Measurements from ENCODE around the gene CAPZB. TPM values are rescaled to one million over a fixed set of nuclear protein-coding genes. Genes with fewer than 3 reads are reported as not detected.

Gene CAPZB
- total RNA-seq, 2 donors from 2014 or later = 291 to 399 TPM

DNA sequence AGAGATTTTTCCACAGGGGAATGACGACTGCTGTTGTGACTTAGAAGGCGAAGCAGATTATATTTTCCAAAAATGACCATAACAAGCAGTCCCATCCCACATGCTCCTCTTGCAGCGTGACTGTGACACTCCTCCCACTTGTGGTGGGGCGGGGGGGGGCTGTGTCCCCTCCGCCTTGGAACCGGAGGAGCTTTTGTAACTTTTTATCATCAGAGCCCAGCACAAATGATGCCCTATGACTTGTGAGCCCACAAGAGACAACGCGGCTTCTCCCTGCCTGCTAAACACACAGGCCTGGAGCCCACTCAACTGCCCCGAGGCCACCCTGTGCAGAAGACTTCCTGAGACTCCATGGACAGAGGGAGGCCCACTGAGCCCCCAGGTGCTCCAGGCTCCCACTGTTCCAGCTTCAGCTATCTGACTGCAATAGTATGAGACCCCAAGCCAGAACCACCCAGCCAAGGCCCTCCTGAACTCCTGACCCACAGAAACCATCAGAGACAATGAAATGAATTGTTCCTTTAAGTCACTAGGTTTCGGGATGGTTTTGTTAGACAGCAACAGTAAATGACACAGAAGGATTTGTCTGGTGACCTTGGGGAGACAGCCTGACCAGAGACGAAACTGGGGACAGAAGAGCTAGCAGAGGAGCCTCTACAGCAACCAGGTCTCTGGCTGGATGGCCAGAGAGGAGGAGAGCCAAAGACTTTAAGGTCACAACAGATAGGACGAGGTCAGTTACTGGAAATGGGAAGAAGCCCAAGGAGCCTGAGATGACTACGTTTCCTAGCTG, 58.8 kb downstream of the CAPZB start:
- peak; percentile 39 for ATAC-seq (replicated peaks)
- no peak overlapping the region for H3K4me3 Mint-ChIP-seq
- H3K27ac Mint-ChIP-seq = peak overlapping the region; percentile 66
- H3K9me3 Mint-ChIP-seq = no peaks in the 10 kb centered on the region
- no peaks in the 10 kb centered on the region for H3K27me3 Mint-ChIP-seq
- H3K4me1 Mint-ChIP-seq = peaks cover 69% of the 10 kb centered on the region
- peaks cover 46% of the 10 kb centered on the region for H3K36me3 Mint-ChIP-seq (ENCODE audit: low read depth)

DNA sequence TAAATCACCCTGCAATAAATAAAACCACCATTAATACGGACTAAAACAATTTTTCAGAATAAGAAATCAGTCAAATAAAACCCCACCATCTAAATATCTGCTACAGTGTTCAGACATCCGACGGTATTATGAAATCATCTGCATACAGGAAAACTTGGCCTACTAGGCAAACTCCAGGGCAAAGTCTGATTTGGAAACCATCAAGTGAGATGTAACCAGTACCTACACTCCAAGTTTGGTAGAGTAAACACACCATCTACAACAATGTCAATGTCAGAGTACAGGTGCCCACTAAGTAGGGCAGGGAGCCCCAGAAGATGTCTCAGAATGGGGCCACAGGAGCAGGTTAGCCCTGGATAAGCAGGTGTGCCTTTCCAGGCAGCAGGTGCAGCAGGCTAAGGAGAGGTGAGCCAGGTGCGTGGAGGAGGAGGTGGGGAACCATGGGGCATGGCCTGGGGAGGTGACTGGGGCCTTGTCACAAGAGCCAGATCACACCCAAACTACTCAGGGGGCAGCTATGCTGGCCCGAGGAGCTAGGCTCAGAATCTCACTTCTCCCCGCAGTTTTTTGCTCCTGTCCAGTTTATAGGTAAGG, 59.6 kb downstream of the CAPZB start:
- no peak overlapping the region for H3K4me3 Mint-ChIP-seq
- ATAC-seq (replicated peaks) = no peak
- H3K27ac Mint-ChIP-seq = peak overlapping the region; percentile 66
- no peaks in the 10 kb centered on the region for H3K9me3 Mint-ChIP-seq
- peaks cover 45% of the 10 kb centered on the region for H3K36me3 Mint-ChIP-seq (ENCODE audit: low read depth)
- no peaks in the 10 kb centered on the region for H3K27me3 Mint-ChIP-seq
- peaks cover 74% of the 10 kb centered on the region for H3K4me1 Mint-ChIP-seq

DNA sequence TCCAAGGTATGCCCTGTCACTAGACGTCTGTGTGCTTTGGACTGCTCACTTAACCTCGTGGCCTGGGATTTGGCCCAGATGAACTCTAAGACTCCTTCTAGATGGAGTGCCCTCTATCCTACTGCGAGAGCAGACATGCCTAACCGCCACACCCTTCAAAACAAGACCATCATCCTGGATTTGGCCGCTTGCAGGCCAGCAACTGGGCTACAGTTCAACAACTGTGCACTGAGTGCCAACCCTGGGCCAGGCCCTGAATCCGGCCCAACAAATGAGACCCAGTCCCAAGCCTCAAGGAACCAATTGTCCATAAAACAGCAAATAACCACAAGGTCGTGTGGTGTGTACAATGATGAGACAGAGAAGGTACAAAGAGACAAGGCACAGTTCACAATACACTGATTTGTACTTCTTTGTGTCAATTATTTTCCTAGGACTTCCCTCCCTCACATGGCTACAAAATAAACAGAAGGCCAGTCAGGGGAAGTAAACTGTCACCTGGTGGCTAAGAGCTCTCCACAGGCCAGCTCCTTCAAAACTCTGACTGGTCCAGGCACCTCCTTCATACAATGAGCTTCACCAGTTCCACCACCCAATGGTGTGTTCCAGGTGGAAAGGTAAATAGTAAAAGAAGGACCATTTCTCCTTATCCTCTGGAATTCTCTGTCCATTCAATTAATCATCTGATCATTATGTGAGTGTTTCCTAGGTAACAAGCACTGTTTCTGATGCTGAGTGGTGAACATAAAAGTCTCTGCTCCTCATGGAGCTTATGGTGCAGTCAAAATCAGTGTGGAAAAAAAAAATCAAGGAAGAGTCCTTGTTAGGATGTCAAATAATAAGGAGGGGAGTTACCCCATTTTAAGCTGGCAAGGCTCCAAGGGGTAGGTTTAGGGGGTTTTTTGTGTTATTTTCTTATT, 60.4 kb downstream of the CAPZB start:
- Mint-ChIP-seq H3K36me3 (ENCODE audit: low read depth) (peaks cover 37% of the 10 kb centered on the region), H3K27ac (peak overlapping the region; percentile 66), H3K9me3 (no peaks in the 10 kb centered on the region), H3K4me1 (peaks cover 66% of the 10 kb centered on the region), H3K27me3 (no peaks in the 10 kb centered on the region), H3K4me3 (no peak overlapping the region)
- ATAC-seq (replicated peaks) = no peak

DNA sequence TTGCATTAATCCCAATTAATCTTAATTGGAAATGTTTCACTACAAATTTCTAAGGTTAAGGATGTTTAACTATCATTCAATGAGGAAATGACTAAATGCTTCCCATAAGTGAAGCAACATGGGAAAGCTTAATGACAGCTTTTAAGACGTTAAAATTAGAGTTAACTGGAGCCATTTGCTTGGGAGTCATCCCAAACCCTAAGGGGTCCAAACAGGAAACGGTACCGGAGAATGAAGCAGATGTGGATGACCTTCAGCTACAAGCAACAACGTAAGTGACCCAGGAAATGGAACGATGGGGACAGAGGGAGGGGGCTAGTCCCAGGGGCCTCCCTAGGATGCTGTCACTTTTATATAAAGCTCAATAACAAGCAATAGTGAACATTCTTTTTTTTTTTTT, 62.2 kb downstream of the CAPZB start:
- Mint-ChIP-seq H3K27me3 (no peaks in the 10 kb centered on the region), H3K9me3 (no peaks in the 10 kb centered on the region), H3K4me3 (no peak overlapping the region), H3K27ac (peak overlapping the region; percentile 44), H3K4me1 (peaks cover 59% of the 10 kb centered on the region), H3K36me3 (ENCODE audit: low read depth) (peaks cover 40% of the 10 kb centered on the region)
- ATAC-seq (replicated peaks) = no peak

DNA sequence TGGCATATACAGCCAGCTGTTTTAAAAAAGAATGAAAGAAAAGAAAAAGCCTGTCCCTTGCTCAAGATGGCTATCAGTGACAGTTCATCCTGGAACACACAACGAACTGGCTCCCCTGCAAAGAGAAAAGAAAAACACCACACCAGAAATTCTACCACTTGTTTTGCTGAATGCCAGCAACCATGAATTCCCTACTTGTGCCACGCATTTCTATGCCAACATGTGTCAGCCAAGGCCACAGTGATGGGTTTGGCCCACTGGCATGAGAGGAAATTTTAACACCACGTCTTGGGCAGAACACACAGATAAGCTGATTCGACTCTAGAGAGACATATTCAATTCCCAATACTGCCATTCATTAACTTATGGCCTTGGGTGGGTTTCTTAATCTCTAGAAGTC, 64.0 kb downstream of the CAPZB start:
- no peaks in the 10 kb centered on the region for H3K9me3 Mint-ChIP-seq
- H3K27ac Mint-ChIP-seq = peak overlapping the region; percentile 44
- H3K4me1 Mint-ChIP-seq = peaks cover 63% of the 10 kb centered on the region
- ATAC-seq (replicated peaks) = no peak
- no peak overlapping the region for H3K4me3 Mint-ChIP-seq
- H3K36me3 Mint-ChIP-seq (ENCODE audit: low read depth) = peaks cover 46% of the 10 kb centered on the region
- no peaks in the 10 kb centered on the region for H3K27me3 Mint-ChIP-seq

DNA sequence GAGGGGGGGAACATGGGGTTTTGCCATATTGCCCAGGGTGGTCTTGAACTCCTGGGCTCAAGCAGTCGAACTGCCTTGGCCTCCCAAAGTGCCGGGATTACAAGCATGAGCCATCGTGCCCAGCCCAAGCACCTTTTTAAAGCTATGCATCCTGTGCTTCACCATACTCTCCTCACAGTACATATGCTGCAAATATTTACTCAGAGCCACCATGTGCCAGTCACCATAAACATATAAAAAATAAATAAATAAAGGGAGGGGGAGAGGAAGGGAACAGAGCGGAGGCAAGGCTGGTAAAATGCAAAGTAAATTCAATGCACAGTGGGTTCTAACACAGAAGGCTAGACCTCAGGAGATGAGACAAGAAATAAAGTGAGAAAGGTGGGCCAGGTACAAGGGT, 64.7 kb downstream of the CAPZB start:
- no peak for ATAC-seq (replicated peaks)
- Mint-ChIP-seq H3K4me1 (peaks cover 59% of the 10 kb centered on the region), H3K27me3 (no peaks in the 10 kb centered on the region), H3K4me3 (no peak overlapping the region), H3K9me3 (no peaks in the 10 kb centered on the region), H3K27ac (peak overlapping the region; percentile 44), H3K36me3 (ENCODE audit: low read depth) (peaks cover 48% of the 10 kb centered on the region)

DNA sequence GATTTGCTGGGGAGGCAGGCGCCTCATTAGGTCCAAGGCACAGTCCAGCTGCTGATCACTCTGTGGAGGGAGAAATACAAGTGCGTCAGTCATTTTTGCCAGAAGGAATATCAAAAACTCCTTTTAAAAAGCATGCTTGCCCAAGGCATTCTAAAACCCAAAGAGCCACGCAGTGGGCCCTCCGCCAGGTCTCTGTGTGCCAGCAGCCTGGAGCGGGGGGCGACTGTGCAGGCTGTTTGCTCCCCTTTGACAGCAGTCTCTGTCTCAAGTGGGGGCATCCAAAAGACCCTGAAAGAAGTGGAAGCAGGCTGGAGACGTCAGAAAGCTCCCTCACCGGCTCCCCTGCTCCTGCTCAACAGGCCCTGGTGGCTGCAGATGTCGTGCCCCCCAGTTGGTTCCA, 65.6 kb downstream of the CAPZB start:
- peaks cover 55% of the 10 kb centered on the region for H3K4me1 Mint-ChIP-seq
- H3K36me3 Mint-ChIP-seq (ENCODE audit: low read depth) = peaks cover 50% of the 10 kb centered on the region
- peak overlapping the region; percentile 45 for H3K27ac Mint-ChIP-seq
- no peak for ATAC-seq (replicated peaks)
- no peak overlapping the region for H3K4me3 Mint-ChIP-seq
- H3K9me3 Mint-ChIP-seq = no peaks in the 10 kb centered on the region
- H3K27me3 Mint-ChIP-seq = no peaks in the 10 kb centered on the region

DNA sequence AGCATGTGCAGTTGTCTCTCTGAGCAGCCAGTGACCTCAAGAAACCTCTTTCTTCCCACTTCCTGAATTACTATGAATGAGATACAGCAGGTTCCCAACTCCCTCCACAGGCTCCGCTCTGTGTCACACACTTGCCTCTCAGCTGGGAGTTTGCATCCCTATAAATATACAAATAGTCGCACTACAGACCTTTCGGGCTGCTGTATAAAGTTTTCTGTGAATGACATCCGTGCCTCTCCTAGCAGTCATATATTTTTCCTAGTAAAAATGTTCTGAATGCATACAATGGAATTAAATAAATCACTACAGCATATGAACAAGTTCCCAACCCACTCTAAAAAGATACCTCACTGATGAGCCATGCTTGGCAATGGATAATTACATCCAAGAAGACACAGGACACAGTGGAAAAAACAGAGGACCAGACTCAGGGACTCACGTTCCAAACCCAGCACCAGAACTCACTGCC, 66.8 kb downstream of the CAPZB start:
- ATAC-seq (replicated peaks) = no peak
- Mint-ChIP-seq H3K27ac (peak overlapping the region; percentile 54), H3K9me3 (no peaks in the 10 kb centered on the region), H3K4me3 (no peak overlapping the region), H3K4me1 (peaks cover 46% of the 10 kb centered on the region), H3K27me3 (no peaks in the 10 kb centered on the region), H3K36me3 (ENCODE audit: low read depth) (peaks cover 61% of the 10 kb centered on the region)

DNA sequence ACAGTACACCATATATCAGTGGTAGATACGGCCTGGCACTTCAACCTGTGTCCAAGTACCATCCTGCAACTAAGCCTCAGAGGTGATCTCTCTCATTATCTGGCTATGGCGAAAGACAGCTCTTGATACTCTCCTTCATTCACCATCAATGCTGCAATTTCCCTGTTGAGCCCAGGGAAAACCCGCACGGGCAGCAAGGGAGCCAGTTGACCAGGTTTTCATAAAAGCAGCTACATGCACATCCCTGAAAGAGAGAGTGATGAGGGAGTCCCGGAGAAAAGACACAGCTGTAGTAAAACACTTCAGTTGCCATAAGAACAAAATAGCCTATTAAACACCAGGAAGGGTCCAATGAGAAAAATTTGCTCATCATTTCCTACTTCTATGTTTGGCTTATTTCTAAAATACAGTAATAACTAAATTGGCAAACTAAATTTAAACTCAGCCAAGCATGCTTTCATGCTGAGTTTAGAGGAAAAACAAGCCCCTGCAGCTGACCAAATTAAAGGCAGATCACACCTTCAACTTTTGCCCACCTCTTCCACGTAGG, 68.3 kb downstream of the CAPZB start:
- Mint-ChIP-seq H3K36me3 (ENCODE audit: low read depth) (peaks cover 76% of the 10 kb centered on the region), H3K9me3 (no peaks in the 10 kb centered on the region), H3K4me3 (no peak overlapping the region), H3K4me1 (peaks cover 37% of the 10 kb centered on the region), H3K27ac (peak overlapping the region; percentile 67), H3K27me3 (no peaks in the 10 kb centered on the region)
- ATAC-seq (replicated peaks) = no peak

DNA sequence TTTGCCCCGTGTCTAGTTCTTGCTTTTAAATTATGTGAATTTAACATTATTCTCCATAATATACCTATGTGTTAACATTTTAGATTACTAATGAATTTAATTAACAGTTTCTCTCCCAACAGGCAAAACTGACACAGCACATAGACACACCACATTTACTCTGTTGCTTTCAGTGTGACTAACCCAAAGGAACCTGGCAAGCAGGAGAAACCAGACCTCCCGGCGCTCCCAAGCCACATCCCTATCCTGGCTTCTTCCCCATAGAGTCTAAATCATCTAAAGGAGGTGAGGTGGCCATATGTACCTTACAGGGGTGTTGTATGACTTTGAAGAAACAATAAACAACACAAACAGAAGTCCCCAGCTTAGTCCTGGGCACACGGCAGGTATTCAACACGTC, 69.2 kb downstream of the CAPZB start:
- Mint-ChIP-seq H3K27me3 (no peaks in the 10 kb centered on the region), H3K4me1 (peaks cover 33% of the 10 kb centered on the region), H3K36me3 (ENCODE audit: low read depth) (peaks cover 84% of the 10 kb centered on the region), H3K9me3 (no peaks in the 10 kb centered on the region), H3K4me3 (no peak overlapping the region), H3K27ac (peak overlapping the region; percentile 67)
- ATAC-seq (replicated peaks) = no peak

DNA sequence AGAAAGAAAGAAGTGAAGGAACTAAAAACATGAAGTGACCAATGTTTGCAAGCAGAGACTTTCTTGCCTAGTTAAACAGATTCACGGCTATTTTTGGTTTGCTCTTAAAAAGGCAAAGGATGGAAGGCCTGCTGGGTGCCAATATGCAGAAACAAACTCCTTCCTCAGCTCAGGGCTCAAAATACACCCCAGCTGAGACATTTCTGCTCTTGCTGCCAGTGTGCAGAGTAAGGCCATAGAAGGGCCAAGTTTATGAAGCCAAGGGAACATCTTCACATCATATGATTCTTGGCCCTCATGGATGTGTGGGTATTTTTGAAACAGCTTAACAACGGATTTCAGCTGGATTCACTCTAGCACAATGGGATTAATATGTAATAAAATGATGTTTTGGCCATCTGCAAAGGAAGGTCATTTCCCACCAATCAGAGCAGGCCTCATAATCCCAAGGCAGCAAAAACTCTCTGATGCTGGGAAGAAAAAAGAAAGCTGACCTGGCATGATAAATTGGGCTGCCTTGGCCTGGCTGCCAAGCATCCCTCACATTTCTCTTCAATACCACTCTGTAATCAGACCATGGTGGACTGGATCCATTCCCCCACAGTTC, 70.7 kb downstream of the CAPZB start:
- Mint-ChIP-seq H3K4me3 (no peak overlapping the region), H3K36me3 (ENCODE audit: low read depth) (peaks cover 92% of the 10 kb centered on the region), H3K4me1 (peaks cover 39% of the 10 kb centered on the region), H3K9me3 (no peaks in the 10 kb centered on the region), H3K27me3 (no peaks in the 10 kb centered on the region), H3K27ac (peak overlapping the region; percentile 58)
- ATAC-seq (replicated peaks) = no peak

DNA sequence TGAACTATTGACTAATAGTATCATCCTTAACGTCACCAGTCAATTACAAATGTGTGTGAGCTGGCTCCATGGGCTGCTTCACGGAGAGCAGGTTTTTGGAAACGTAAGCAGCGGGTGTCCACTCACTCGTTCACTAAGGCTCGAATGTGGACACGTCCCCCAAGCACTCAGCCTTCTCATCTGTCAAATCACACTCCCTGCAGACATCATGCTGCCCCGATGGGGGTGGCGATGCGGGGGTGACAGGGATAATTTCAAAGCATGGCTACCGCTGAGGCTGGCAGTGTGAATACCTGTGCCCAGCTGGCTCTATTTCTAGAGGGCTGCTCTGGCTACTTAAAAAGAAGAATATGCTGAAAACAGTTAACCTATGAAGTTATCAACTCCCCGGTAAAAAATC, 71.3 kb downstream of the CAPZB start:
- no peak overlapping the region for H3K4me3 Mint-ChIP-seq
- peaks cover 37% of the 10 kb centered on the region for H3K4me1 Mint-ChIP-seq
- no peak for ATAC-seq (replicated peaks)
- H3K27me3 Mint-ChIP-seq = no peaks in the 10 kb centered on the region
- no peaks in the 10 kb centered on the region for H3K9me3 Mint-ChIP-seq
- peaks cover 92% of the 10 kb centered on the region for H3K36me3 Mint-ChIP-seq (ENCODE audit: low read depth)
- H3K27ac Mint-ChIP-seq = peak overlapping the region; percentile 58

DNA sequence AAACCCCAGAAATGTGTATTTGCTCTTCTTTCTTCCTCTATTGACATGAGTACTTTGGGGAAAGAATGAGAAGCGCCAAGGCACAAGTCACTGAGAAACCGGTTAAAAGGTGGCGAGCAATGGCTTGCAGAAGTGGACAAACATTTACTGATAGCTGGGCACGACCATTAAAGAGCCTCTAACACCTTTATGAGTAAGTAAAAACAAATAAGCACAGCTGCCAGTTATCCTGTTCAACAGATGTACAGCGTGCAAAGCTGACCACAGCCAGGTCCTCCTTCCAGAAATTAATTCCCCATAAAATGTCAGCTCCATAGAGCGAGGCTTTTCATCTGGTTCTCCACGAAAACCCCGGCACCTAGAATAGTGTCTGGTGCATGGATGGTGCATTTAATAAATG, 72.7 kb downstream of the CAPZB start:
- no peak overlapping the region for H3K27ac Mint-ChIP-seq
- H3K4me3 Mint-ChIP-seq = no peak overlapping the region
- no peak for ATAC-seq (replicated peaks)
- peaks cover 81% of the 10 kb centered on the region for H3K36me3 Mint-ChIP-seq (ENCODE audit: low read depth)
- H3K9me3 Mint-ChIP-seq = no peaks in the 10 kb centered on the region
- no peaks in the 10 kb centered on the region for H3K27me3 Mint-ChIP-seq
- H3K4me1 Mint-ChIP-seq = peaks cover 32% of the 10 kb centered on the region

DNA sequence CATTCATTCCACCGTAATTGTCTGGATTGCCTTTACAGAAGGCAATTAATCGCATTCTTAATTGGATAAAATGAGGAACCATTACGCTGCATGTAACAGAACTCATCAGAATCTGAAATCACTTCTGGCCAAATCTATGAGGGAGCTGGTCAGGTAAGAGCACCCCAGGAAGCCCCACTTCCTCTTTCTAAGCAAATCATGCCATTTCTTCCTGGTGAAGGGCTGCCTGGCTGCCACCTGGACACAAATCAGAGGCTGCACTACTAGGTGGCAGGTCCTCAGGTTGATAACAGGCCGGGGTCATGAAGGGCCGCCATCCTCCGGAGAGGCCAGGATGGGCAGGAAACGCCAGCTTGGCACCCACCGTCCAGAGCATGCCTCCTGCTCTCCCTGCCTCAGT, 73.7 kb downstream of the CAPZB start:
- Mint-ChIP-seq H3K36me3 (ENCODE audit: low read depth) (peaks cover 71% of the 10 kb centered on the region), H3K27me3 (no peaks in the 10 kb centered on the region), H3K4me3 (no peak overlapping the region), H3K27ac (peak overlapping the region; percentile 23), H3K9me3 (no peaks in the 10 kb centered on the region), H3K4me1 (peaks cover 37% of the 10 kb centered on the region)
- ATAC-seq (replicated peaks) = no peak
